NT2/D1 (cell line): ENCODE data around the gene PADI2.

Source experiments
- DNase-seq: peaks from one replicate; pipeline ENCODE4 v3.0.0-alpha.2; 2011; ENCODE audit warnings: low read depth, low spot score
- H3K27me3 ChIP-seq: 2 replicates; pipeline ENCODE4 v1.6.0; 2011; ENCODE audit warnings: mild to moderate bottlenecking; ENCODE audit not compliant: insufficient read length, insufficient read depth
- H3K36me3 ChIP-seq: 2 replicates; pipeline ENCODE4 v1.6.1; 2011; ENCODE audit warnings: mild to moderate bottlenecking, low read length, mixed read lengths; ENCODE audit not compliant: insufficient read depth, insufficient read length
- H3K4me1 ChIP-seq: 2 replicates; pipeline ENCODE4 v1.5.1; 2011; ENCODE audit not compliant: insufficient read depth, insufficient read length
- H3K4me3 ChIP-seq: 2 replicates; pipeline ENCODE4 v1.5.1; 2011; ENCODE audit warnings: low read depth; ENCODE audit not compliant: insufficient read length
- H3K9ac ChIP-seq: 2 replicates; pipeline ENCODE4 v1.6.0; 2011; ENCODE audit warnings: low read depth; ENCODE audit not compliant: insufficient read length
- H3K9me3 ChIP-seq: 2 replicates; pipeline ENCODE4 v1.5.1; 2011; ENCODE audit warnings: mild to moderate bottlenecking, low read length; ENCODE audit not compliant: insufficient read depth
- SUZ12 ChIP-seq: IDR thresholded peaks from 2 replicates; pipeline ENCODE4 v1.6.1; 2011; ENCODE audit not compliant: insufficient read length, insufficient read depth; ENCODE audit errors: extremely low read depth
- YY1 ChIP-seq: IDR thresholded peaks from 2 replicates; pipeline ENCODE4 v1.6.1; 2011; ENCODE audit not compliant: insufficient read length, insufficient read depth
- ZNF274 ChIP-seq: IDR thresholded peaks from 2 replicates; pipeline ENCODE4 v1.6.1; 2011; ENCODE audit warnings: mild to moderate bottlenecking, low read depth, low read length

PADI2 gene

GRCh38 chr1:17018849-17019248 is 100.4 kb downstream of the PADI2 start:
- DNase-seq: no peak
- Histone ChIP-seq H3K9me3 (no peaks in the 10 kb centered on the region), H3K4me1 (peaks cover 5% of the 10 kb centered on the region), H3K4me3 (no peak overlapping the region), H3K36me3 (peaks cover 60% of the 10 kb centered on the region), H3K27me3 (no peaks in the 10 kb centered on the region), H3K9ac (no peak overlapping the region)
- TF ChIP-seq SUZ12: no peak
- no peak for TF ChIP-seq YY1
- no peak for TF ChIP-seq ZNF274

GRCh38 chr1:17017435-17017834 is 101.8 kb downstream of the PADI2 start:
- H3K9ac ChIP-seq: no peak overlapping the region
- H3K9me3 ChIP-seq: no peaks in the 10 kb centered on the region
- H3K27me3 ChIP-seq: no peaks in the 10 kb centered on the region
- TF ChIP-seq SUZ12: no peak
- TF ChIP-seq YY1: no peak
- no peak for TF ChIP-seq ZNF274
- peaks cover 46% of the 10 kb centered on the region for H3K36me3 ChIP-seq
- no peak for DNase-seq
- H3K4me3 ChIP-seq: no peak overlapping the region
- peaks cover 11% of the 10 kb centered on the region for H3K4me1 ChIP-seq
